Activated gamma-delta T cell treated with Interleukin-2 at 50 U/mL for 16 hours (primary cell): Measurements from ENCODE around the gene BCL2L1.
"Not testable (repeated sequence)": the region's sequence is repeated elsewhere in the genome, so short reads cannot be mapped to it uniquely, and the experiment has no call there.

Experiments
- DNase-seq: peaks from one replicate; pipeline ENCODE4 v3.0.0-alpha.2; 2020

BCL2L1 gene

DNA sequence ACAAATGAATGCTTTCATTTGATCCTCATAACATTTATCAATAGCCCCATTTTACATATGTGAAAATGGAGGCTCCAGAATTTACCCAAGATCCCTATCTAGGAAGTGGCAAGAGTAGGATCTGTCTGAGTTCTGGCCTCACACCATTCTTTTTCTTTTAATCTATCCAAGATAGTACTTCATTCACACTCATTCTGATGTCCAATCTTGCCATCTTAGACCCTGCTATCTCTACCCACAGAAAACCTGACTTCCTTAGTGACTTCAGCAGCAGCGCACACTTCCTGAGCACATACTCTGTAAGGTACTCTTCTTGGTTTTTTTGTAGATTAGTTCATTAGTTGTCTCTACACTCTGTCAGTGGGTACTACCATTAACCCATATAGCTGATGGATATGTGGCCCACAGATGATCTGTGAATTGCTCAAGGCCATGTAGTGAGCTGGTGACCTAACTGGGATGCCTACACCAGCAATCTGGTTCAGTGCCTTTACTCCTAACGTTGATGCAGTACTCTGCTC is 48.7 kb downstream of the BCL2L1 start:
- DNase-seq, result no peak

DNA sequence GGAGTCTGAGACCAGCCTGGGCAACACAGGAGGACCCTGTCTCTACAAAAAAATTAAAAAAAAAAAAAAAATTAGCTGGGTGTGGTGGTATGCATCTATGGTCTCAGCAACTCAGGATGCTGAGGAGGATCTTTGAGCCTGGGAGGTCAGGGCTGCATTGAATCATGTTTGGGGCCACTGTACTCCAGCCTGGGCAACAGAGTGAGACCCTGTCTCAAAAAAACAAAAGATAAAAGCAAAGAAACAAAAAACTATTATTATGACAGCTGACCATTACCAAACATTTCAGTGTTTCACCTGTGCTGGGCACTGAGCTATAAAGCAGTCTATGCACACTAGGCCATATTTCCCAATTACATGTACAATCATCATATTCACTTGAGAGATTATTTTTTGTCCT is 49.2 kb downstream of the BCL2L1 start:
- no peak for DNase-seq

DNA sequence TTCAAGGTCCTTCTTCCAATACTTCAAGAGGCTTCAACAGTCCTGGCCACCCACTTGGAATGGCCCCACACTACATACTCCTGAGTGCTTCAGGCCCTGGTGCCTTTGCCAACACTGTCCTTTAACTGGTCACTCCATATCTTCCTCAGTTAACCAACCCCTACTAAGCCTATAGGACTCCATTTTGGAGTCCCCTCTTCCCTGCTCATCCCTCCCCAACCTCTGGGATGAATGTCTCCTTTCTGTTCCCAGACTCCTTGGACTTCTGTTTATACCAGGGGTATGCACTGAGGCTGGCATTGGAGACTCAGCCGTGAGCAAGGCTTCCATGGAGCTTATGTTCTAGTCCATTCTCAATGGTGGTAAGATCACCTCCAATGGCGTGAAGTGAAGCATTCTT is 51.3 kb downstream of the BCL2L1 start:
- DNase-seq, result no peak

DNA sequence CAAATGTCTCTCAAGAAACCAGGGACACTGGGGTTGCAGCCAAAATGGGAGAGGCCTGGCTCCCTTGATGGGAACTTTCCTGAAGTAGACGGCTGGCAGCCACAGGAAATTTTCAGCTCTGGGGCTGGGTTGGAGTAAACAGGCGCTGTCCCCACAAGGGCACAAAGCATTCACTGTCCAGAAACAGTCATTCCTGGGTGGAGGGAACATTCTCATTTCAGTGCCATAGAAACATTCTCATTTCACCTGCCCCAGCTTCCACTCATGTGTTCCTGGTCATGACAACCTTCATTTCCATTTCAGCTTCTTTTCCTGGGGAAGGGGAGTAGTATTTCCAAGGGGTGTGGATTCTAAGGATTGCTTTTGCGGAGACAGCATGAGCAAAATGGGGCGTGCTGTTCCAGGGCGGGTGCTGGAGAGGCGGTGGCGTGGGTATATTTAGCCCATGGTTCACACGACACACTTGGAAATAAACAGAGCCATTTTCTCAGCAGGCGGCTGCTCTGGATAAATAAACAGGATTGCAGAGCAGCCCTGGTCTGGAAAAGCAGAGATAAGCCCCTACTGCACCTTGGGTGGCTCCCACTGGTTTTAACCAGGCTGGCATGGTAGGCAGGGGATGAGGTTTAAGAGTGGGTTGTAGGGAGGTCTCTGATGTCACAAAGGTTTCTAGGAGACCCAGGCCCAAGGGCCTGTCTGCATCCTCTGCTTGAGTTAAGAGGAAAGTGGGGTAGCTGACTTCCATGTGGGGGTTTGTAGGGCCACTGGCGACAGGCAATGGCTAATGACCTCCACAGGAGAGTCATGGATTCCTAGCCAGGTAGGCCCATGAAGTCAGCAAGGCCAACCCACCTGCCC is 52.1 kb downstream of the BCL2L1 start:
- DNase-seq, result no peak

DNA sequence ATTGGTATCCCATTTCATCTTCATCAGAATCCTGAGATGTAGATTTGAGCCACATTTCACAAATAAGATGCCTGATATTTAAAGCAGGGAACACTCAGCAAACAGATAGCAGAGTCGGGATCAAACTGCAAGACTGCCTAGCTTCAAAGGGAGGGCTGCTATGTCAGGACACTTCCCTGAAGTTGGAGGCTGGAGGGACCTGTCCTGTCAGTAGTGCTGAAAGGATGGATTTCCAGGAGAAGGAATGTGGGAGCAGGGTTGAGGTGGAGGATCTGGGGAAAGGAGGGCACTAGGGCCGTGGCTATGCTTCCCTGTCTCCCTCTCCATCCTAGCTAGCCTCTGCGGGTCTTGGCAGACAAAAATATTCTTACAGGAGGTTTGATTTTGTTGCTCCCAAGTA is 52.8 kb downstream of the BCL2L1 start:
- no peak for DNase-seq

DNA sequence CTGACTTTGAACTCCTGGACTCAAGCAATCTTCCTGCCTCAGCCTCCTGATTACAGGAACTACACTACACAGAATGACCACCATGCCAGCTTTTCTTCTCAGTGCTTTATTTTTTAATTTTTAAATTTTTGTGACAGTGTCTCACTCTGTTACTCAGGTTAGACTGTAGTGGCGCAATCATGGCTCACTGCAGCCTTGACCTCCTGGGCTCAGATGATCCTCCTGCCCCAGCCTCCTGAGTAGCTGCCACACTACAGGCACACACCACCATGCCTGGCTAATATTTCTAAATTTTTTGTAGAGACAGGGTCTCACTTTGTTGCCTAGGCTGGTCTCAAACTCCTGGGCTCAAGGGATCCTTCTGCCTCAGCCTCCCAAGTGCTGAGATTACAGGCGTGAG is 53.7 kb downstream of the BCL2L1 start:
- not testable (repeated sequence) for DNase-seq

DNA sequence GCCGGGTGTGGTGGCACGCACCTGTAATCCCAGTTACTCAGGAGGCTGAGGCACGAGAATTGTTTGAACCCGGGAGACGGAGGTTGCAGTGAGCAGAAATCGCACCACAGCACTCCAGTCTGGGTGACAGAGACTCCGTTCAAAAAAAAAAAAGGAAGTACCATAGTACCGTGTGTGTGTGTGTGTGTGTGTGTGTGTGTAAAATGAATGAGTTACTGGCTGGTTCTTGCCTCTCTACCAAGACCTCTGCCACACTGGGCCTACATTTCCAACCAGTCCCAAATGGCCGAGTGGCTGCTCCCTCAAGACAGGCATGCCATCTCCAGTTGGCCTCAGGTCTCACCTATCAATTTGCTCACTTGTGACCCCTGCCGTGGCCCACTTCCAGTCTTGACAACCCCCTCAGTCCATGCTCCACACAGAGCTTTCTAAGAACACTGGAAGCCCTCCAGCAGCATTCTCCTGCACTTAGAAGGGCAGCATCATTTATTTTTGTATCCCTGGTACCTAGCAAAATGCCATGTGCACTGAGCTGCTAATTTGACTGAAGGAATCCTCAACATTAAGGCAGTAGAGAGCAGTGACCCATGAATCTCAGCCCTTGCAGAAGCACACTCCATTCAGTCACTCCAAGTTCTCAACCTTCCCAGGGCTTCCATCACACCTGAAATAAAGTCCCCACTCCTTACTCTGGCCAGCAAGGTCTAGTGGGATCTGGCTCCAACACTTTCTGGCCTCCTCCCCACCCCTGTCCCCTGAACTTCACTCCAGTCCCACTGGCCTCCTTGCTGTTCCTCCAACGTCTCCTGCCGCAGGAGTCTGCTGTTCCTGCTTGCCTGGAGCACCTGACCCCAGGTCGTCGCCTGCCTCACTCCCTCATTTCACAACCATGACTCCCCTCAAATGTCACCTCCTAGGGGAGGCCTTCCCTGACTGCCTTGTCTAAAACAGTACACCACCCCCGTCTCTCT is 55.1 kb downstream of the BCL2L1 start:
- DNase-seq, result no peak

GRCh38 chr20:31666258-31667042 is 56.2 kb downstream of the BCL2L1 start:
- peak; percentile 34 for DNase-seq

GRCh38 chr20:31665753-31666152 is 56.9 kb downstream of the BCL2L1 start:
- no peak for DNase-seq

GRCh38 chr20:31664696-31665354 is 57.8 kb downstream of the BCL2L1 start:
- DNase-seq, result no peak

- no peak for DNase-seq
Observed at GRCh38 chr20:31663838-31664695, 58.6 kb downstream of the BCL2L1 start.

DNA sequence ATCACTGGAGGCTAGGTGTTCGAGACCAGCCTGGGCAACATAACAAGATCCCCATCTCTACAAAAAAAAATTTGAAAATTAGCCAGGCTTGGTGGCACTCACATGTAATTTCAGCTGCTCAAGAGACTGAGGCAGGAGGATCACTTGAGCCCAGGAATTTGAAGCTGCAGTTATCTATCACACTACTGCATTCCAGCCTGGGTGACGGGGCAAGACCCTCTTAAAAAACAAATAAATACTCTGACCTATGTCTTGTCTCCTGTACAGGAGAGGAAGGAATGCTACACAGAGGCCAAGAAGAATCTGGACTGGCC is 59.2 kb downstream of the BCL2L1 start:
- no peak for DNase-seq

- DNase-seq, result no peak
Observed at GRCh38 chr20:31662372-31662854, 60.3 kb downstream of the BCL2L1 start.

- peak; percentile 81 for DNase-seq
Observed at GRCh38 chr20:31661625-31662371, 60.9 kb downstream of the BCL2L1 start.

DNA sequence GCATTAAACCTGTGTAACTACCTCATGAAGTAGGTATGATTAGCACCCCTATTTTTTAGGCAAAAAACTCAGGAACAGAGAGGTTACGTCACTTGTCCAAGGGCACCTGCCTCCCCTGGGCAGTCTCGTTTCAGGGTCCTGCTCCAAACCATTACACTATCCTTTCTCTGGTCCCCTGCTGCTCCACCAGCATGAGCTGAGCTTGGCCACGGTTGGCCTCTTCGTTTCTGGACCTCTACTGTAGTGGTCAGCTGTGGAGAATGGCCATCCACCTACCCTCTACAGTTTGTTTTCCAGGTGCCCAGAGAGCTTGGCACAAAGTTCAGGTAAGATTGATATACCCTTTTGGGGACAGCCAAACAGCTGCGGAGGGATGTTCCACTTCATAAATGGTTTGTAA is 68.1 kb downstream of the BCL2L1 start:
- DNase-seq, result no peak

DNA sequence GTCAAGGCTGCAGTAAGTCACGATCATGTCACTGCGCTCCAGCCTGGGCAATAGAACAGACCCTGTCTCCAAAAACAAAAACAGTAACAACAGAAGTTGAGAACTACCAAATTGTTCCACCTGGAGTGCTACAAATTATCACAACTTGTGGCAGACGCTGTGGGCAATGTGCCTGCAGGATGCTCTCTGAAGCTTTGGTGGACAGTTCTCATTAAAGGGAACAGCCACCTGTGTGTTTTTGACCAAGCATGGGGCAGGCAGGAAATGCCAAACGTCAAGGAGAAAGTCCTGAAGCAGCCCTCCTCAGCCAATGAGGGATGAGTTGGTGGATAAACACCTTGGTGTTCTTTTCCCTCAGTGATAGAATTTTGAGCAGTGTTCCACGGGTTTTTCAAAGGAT is 69.1 kb downstream of the BCL2L1 start:
- DNase-seq, result no peak

GRCh38 chr20:31652917-31653396 is 69.7 kb downstream of the BCL2L1 start:
- no peak for DNase-seq

- not testable (repeated sequence) for DNase-seq
Observed at GRCh38 chr20:31648104-31648503, 74.6 kb downstream of the BCL2L1 start.

GRCh38 chr20:31644701-31645100 is 78.0 kb downstream of the BCL2L1 start:
- DNase-seq, result no peak

- DNase-seq, result no peak
Observed at GRCh38 chr20:31643522-31643921, 79.1 kb downstream of the BCL2L1 start.
